Measurements from ENCODE around the gene MCM8.

Gene MCM8

GRCh38 chr20:5950271-5951031, at the start of gene MCM8, which contains the start of gene TRMT6:
Gene MCM8, plus strand, starts transcription at chr20:5950652. Its CDS starts 1,364 bp downstream, at chr20:5952016.
Gene TRMT6, minus strand, starts transcription at chr20:5950533. Its CDS starts 128 bp downstream, at chr20:5950405.
- DNase-seq = peak; percentile 95

- no peak for DNase-seq
Observed at GRCh38 chr20:5900908-5901307, 49.5 kb upstream of the MCM8 start.

GRCh38 chr20:5908981-5909380, 41.5 kb upstream of the MCM8 start:
- no peak for DNase-seq

- no peak for DNase-seq
Observed at GRCh38 chr20:5910186-5910585, 40.3 kb upstream of the MCM8 start.

- DNase-seq = no peak
Observed at GRCh38 chr20:5913166-5913565, 37.3 kb upstream of the MCM8 start.

- no peak for DNase-seq
Observed at GRCh38 chr20:5914859-5915258, 35.6 kb upstream of the MCM8 start.

- DNase-seq = no peak
Observed at GRCh38 chr20:5918856-5919625, 31.4 kb upstream of the MCM8 start.

- no peak for DNase-seq
Observed at GRCh38 chr20:5919626-5920544, 30.6 kb upstream of the MCM8 start.

- no peak for DNase-seq
Observed at GRCh38 chr20:5920581-5920980, 29.9 kb upstream of the MCM8 start.

- DNase-seq = no peak
Observed at GRCh38 chr20:5923493-5923892, 27.0 kb upstream of the MCM8 start.

GRCh38 chr20:5925551-5925950, 24.9 kb upstream of the MCM8 start:
- no peak for DNase-seq

GRCh38 chr20:5927749-5928462, 22.5 kb upstream of the MCM8 start:
- no peak for DNase-seq

GRCh38 chr20:5928836-5929715, 21.4 kb upstream of the MCM8 start:
- DNase-seq = no peak

- DNase-seq = no peak
Observed at GRCh38 chr20:5931411-5931810, 19.0 kb upstream of the MCM8 start.

- DNase-seq = no peak
Observed at GRCh38 chr20:5932796-5933195, 17.7 kb upstream of the MCM8 start.

- DNase-seq = no peak
Observed at GRCh38 chr20:5933802-5934436, 16.5 kb upstream of the MCM8 start.

- no peak for DNase-seq
Observed at GRCh38 chr20:5935384-5935783, 15.1 kb upstream of the MCM8 start.

GRCh38 chr20:5936238-5936637, 14.2 kb upstream of the MCM8 start:
- DNase-seq = no peak

GRCh38 chr20:5938456-5939029, 11.9 kb upstream of the MCM8 start:
- DNase-seq = no peak

- DNase-seq = no peak
Observed at GRCh38 chr20:5945963-5946362, 4.5 kb upstream of the MCM8 start.
